Muscle layer of colon (tissue), 2 donors: ENCODE measurements around the gene SYT14.
"Not testable (repeated sequence)": the region's sequence is repeated elsewhere in the genome, so short reads cannot be mapped to it uniquely, and the experiment has no call there.

Experiments
- H3K27ac ChIP-seq: one replicate; pipeline ENCODE4 v1.7.0; 2013; ENCODE audit warnings: low read depth, mild to moderate bottlenecking, low read length, moderate library complexity
- H3K27me3 ChIP-seq, 2 donors: one replicate each; pipeline ENCODE4 v1.7.0; 2013; ENCODE audit warnings: low read length in 2 of 2, mild to moderate bottlenecking in 2 of 2; ENCODE audit not compliant: insufficient read depth in 2 of 2, control insufficient read depth in 1 of 2
- H3K36me3 ChIP-seq: one replicate; pipeline ENCODE4 v1.7.0; 2013; ENCODE audit warnings: mild to moderate bottlenecking, low read length; ENCODE audit not compliant: insufficient read depth
- H3K4me1 ChIP-seq: one replicate; pipeline ENCODE4 v1.7.0; 2013; ENCODE audit warnings: mild to moderate bottlenecking, low read length; ENCODE audit not compliant: insufficient read depth
- H3K4me3 ChIP-seq, 2 donors: one replicate each; pipeline ENCODE4 v1.7.0; 2013; ENCODE audit warnings: low read length in 2 of 2, low read depth in 1 of 2, mild to moderate bottlenecking in 1 of 2, moderate library complexity in 1 of 2
- H3K9ac ChIP-seq: one replicate; pipeline ENCODE4 v1.7.0; 2013; ENCODE audit warnings: low read length
- H3K9me3 ChIP-seq: one replicate; pipeline ENCODE4 v1.7.0; 2013; ENCODE audit warnings: mild to moderate bottlenecking, low read length
- donor health status: abdominal sarcoma.
- donor health status: Adenocarcinoma of cecum.

The SYT14 gene

DNA sequence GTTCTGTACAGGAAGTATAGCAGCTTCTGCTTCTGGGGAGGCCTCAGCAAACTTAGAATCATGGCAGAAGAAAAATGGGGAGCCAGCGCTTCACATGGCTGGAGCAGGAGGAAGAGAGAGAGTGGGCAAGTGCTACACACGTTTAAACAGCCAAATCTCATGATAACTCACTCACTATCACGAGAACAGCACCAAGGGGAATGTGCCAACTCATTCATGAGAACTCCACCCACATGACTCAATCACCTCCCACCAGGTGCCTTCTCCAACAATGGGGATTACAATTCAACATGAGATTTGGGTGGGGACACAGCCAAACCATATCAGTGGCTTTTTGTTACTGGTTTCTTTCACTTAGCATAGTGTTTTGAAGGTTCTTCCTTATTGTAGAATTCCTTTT lies 138.6 kb downstream of the SYT14 start:
- H3K4me1 ChIP-seq = no peaks in the 10 kb centered on the region
- H3K9ac ChIP-seq = no peak overlapping the region
- H3K4me3 ChIP-seq = no peak overlapping the region
- H3K27ac ChIP-seq = no peak overlapping the region
- no peaks in the 10 kb centered on the region for H3K27me3 ChIP-seq
- no peaks in the 10 kb centered on the region for H3K9me3 ChIP-seq
- H3K36me3 ChIP-seq = no peaks in the 10 kb centered on the region

GRCh38 chr1:210081494-210081893 lies 143.5 kb downstream of the SYT14 start:
- Histone ChIP-seq H3K4me1 (no peaks in the 10 kb centered on the region), H3K27ac (no peak overlapping the region)

DNA sequence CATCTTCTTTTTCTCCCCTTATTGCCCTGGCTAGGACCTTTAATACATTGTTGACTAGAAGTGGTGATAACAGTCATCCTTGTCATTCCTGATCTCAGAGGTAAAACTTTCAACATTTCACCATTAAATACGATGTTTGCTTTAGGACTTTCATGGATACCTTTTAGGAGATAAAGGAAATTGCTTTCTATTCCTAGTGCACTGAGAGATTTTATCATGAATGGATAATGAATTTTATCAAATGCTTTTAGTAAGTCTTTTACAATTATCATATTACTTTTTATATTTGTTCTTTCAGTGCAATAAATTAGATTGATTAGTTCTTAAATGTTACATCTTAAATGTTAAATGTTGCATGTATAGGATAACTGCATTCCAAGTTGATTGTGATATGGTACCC lies 147.3 kb downstream of the SYT14 start:
- no peaks in the 10 kb centered on the region for H3K4me1 ChIP-seq
- no peak overlapping the region for H3K4me3 ChIP-seq
- H3K9ac ChIP-seq = no peak overlapping the region
- no peaks in the 10 kb centered on the region for H3K27me3 ChIP-seq
- no peaks in the 10 kb centered on the region for H3K9me3 ChIP-seq
- H3K36me3 ChIP-seq = no peaks in the 10 kb centered on the region
- H3K27ac ChIP-seq = no peak overlapping the region

More at GRCh38 chr1:210081494-210081893, 143.5 kb downstream of the SYT14 start:
- H3K9me3 ChIP-seq = no peaks in the 10 kb centered on the region
- no peak overlapping the region for H3K4me3 ChIP-seq
- H3K27me3 ChIP-seq = no peaks in the 10 kb centered on the region
- H3K36me3 ChIP-seq = no peaks in the 10 kb centered on the region
- no peak overlapping the region for H3K9ac ChIP-seq

- Histone ChIP-seq H3K27ac (no peak overlapping the region), H3K36me3 (no peaks in the 10 kb centered on the region), H3K9ac (no peak overlapping the region), H3K4me1 (no peaks in the 10 kb centered on the region), H3K4me3 (no peak overlapping the region), H3K27me3 (no peaks in the 10 kb centered on the region), H3K9me3 (no peaks in the 10 kb centered on the region)
Observed at GRCh38 chr1:210087058-210087457, 149.0 kb downstream of the SYT14 start.

DNA sequence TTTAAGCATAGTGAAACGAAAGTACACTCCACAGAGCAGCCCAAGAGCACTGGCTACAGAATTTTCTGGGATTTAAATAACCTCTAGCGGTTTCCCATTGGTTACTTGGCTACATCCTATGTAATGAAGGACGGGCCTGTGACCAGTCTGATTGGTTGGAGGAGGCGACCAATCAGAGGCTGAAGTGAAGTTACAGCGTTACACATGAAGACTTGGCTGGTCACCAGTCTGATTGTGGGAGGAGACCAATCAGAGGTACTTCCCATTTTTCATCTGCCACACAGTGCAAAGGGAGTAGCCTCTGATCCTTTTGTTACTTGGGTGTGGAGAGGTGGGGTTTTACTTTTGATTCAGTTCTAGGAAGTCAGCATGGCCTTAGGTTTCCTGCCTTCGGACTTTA lies 151.8 kb downstream of the SYT14 start:
- H3K9me3 ChIP-seq = no peaks in the 10 kb centered on the region
- no peak overlapping the region for H3K4me3 ChIP-seq
- H3K4me1 ChIP-seq = no peaks in the 10 kb centered on the region
- no peak overlapping the region for H3K27ac ChIP-seq
- no peaks in the 10 kb centered on the region for H3K27me3 ChIP-seq
- H3K9ac ChIP-seq = no peak overlapping the region
- no peaks in the 10 kb centered on the region for H3K36me3 ChIP-seq

GRCh38 chr1:210092366-210092765 lies 154.3 kb downstream of the SYT14 start:
- Histone ChIP-seq H3K36me3 (no peaks in the 10 kb centered on the region), H3K4me3 (no peak overlapping the region), H3K27me3 (peaks cover 0 to 3% of the 10 kb centered on the region in 2 donors), H3K9ac (no peak overlapping the region), H3K27ac (no peak overlapping the region), H3K9me3 (no peaks in the 10 kb centered on the region), H3K4me1 (no peaks in the 10 kb centered on the region)

- Histone ChIP-seq H3K9ac (no peak overlapping the region), H3K9me3 (no peaks in the 10 kb centered on the region), H3K4me1 (no peaks in the 10 kb centered on the region), H3K4me3 (no peak overlapping the region), H3K27ac (no peak overlapping the region), H3K36me3 (no peaks in the 10 kb centered on the region), H3K27me3 (peaks cover 0 to 3% of the 10 kb centered on the region in 2 donors)
Observed at GRCh38 chr1:210093461-210093860, 155.4 kb downstream of the SYT14 start.

DNA sequence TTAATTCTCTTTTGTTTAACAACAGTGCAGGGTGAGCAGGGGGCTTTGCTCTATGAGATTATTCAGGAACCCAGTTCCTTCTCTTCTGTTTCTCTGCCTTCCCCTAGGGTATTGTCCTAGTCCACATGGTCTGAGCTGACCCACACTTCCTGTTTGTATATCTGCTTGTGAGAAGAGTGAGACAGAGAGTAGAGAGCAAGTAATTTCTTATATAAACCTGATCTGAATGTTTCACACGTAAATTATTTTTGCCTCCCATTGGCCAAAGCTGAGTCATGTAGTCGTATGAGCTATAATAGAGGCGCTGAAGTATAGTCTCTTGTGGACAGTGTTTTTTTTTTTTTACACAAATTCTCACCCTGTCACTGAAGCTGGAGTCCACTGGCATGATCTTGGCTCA lies 160.3 kb downstream of the SYT14 start:
- H3K4me3 ChIP-seq = no peak overlapping the region
- no peaks in the 10 kb centered on the region for H3K36me3 ChIP-seq
- H3K9me3 ChIP-seq = no peaks in the 10 kb centered on the region
- H3K27me3 ChIP-seq = peaks cover 0 to 3% of the 10 kb centered on the region in 2 donors
- H3K4me1 ChIP-seq = no peaks in the 10 kb centered on the region
- H3K27ac ChIP-seq = no peak overlapping the region
- H3K9ac ChIP-seq = no peak overlapping the region

DNA sequence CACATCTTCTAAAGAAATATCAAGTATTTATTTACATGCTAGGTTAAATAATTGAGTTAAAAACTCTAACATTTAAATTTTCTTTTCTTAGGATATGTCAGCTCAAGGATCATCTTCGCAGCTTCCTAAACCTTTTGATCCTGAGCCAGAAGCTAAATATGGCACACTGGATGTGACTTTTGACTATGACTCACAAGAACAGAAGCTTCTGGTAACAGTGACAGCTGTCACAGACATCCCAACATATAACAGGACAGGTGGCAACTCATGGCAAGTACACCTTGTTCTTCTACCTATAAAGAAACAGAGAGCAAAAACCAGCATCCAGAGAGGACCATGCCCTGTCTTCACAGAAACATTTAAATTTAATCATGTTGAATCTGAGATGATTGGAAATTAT lies 161.9 kb downstream of the SYT14 start:
- Histone ChIP-seq H3K27ac (no peak overlapping the region), H3K9ac (no peak overlapping the region), H3K4me3 (no peak overlapping the region), H3K36me3 (no peaks in the 10 kb centered on the region), H3K27me3 (peaks cover 0 to 3% of the 10 kb centered on the region in 2 donors), H3K9me3 (no peaks in the 10 kb centered on the region), H3K4me1 (no peaks in the 10 kb centered on the region)

GRCh38 chr1:210104103-210104502 lies 166.1 kb downstream of the SYT14 start:
- no peaks in the 10 kb centered on the region for H3K36me3 ChIP-seq
- no peaks in the 10 kb centered on the region for H3K9me3 ChIP-seq
- H3K4me3 ChIP-seq = no peak overlapping the region
- no peak overlapping the region for H3K9ac ChIP-seq
- no peak overlapping the region for H3K27ac ChIP-seq
- no peaks in the 10 kb centered on the region for H3K4me1 ChIP-seq
- no peaks in the 10 kb centered on the region for H3K27me3 ChIP-seq

- not testable (repeated sequence) for H3K4me3 ChIP-seq, H3K36me3 ChIP-seq, H3K27me3 ChIP-seq, H3K9me3 ChIP-seq, H3K27ac ChIP-seq, H3K4me1 ChIP-seq, H3K9ac ChIP-seq
Observed at GRCh38 chr1:210112906-210113305, 174.9 kb downstream of the SYT14 start.

- H3K27ac ChIP-seq = no peak overlapping the region
- H3K4me1 ChIP-seq = no peaks in the 10 kb centered on the region
- H3K36me3 ChIP-seq = no peaks in the 10 kb centered on the region
- H3K4me3 ChIP-seq = no peak overlapping the region
- H3K27me3 ChIP-seq = no peaks in the 10 kb centered on the region
- no peak overlapping the region for H3K9ac ChIP-seq
- H3K9me3 ChIP-seq = no peaks in the 10 kb centered on the region
Observed at GRCh38 chr1:210117198-210117597, 179.2 kb downstream of the SYT14 start.
